Panc1 (cell line): ENCODE results near the gene ITGAX. TPM values are rescaled to one million over a fixed set of nuclear protein-coding genes. Genes with fewer than 3 reads are reported as not detected.

Source experiments
- ATAC-seq: fragments of 200-7000 bp; cut with Tn5 transposase; 2 replicates; pipeline ENCODE4 v1.9.1; 2020; ENCODE audit warnings: mild to moderate bottlenecking, moderate library complexity
- BruUV-seq: library from RNA; stranded (reverse); fragments of 400-500 nt; replicated peaks from 2 replicates; lab custom pipeline; 2021; lab: Mats Ljungman, UMichigan
- CTCF ChIA-PET: fragments of 300-600 bp; sonication (Branson Sonifier 250); formaldehyde crosslinking; loops from one replicate; lab custom pipeline; 2022; ENCODE audit warnings: antibody characterized with exemption; lab: Charles Lee
- POLR2A ChIA-PET: fragments of 300-600 bp; sonication (Branson Sonifier 250); formaldehyde crosslinking; loops from one replicate; lab custom pipeline; 2022; ENCODE audit warnings: antibody characterized with exemption; lab: Charles Lee
- DNase-seq: peaks from one replicate; pipeline ENCODE4 v3.0.0-alpha.2; 2010; ENCODE audit warnings: low read depth, low spot score
- H3K27ac ChIP-seq: 2 replicates; pipeline ENCODE4 v1.5.1; 2011; ENCODE audit warnings: mild to moderate bottlenecking, low read length, inconsistent platforms
- H3K27me3 ChIP-seq: fragments of 200-500 bp; sonication (Bioruptor generic); 2 replicates; pipeline ENCODE4 v1.6.0; 2014; ENCODE audit warnings: low read length, inconsistent platforms; ENCODE audit not compliant: control insufficient read depth, insufficient read depth
- H3K36me3 ChIP-seq: fragments of 200-500 bp; sonication (Bioruptor generic); 2 replicates; pipeline ENCODE4 v1.5.1; 2014; ENCODE audit warnings: inconsistent platforms, mild to moderate bottlenecking, low read length, moderate library complexity; ENCODE audit not compliant: control insufficient read depth, insufficient read depth
- H3K4me1 ChIP-seq: 2 replicates; pipeline ENCODE4 v1.5.1; 2011; ENCODE audit warnings: inconsistent platforms, mild to moderate bottlenecking, low read length, moderate library complexity; ENCODE audit not compliant: control insufficient read depth, insufficient read depth
- H3K4me3 ChIP-seq, 2 experiments: 2 replicates each; pipeline ENCODE4 v1.5.1; 2011 to 2012; ENCODE audit warnings: low read depth in 2 of 2, low read length in 2 of 2, mild to moderate bottlenecking in 2 of 2, inconsistent platforms in 1 of 2, moderate library complexity in 1 of 2
- H3K9me3 ChIP-seq: fragments of 200-500 bp; sonication (Bioruptor generic); 2 replicates; pipeline ENCODE4 v1.5.1; 2014; ENCODE audit warnings: low read depth, mild to moderate bottlenecking, inconsistent platforms, low read length, moderate library complexity; ENCODE audit not compliant: control insufficient read depth, insufficient read depth
- POLR2AphosphoS5 ChIP-seq: IDR thresholded peaks from 2 replicates; pipeline ENCODE4 v1.6.1; 2012; ENCODE audit warnings: mild to moderate bottlenecking, low read depth, low read length, moderate library complexity
- SIN3A ChIP-seq: IDR thresholded peaks from 2 replicates; pipeline ENCODE4 v1.6.1; 2012; ENCODE audit warnings: low read depth, mild to moderate bottlenecking, low read length, moderate library complexity, borderline replicate concordance; ENCODE audit not compliant: insufficient read depth
- TCF7L2 ChIP-seq: IDR thresholded peaks from 2 replicates; pipeline ENCODE4 v1.6.1; 2011; ENCODE audit warnings: mild to moderate bottlenecking, low read depth, low read length, inconsistent platforms
- in situ Hi-C: cut with HindIII; loops from 2 replicates; pipeline ENCODE4 v1.10.0; 2016; ENCODE audit warnings: low sequenced_read_pairs, low pct_unique_long_range_greater_than_20kb
- intact Hi-C: fragments of 100-400 bp; cut with micrococcal nuclease; formaldehyde crosslinking; loops from one replicate; pipeline ENCODE4 v1.10.0; 2022; ENCODE audit not compliant: unreplicated experiment
- total RNA-seq: library from RNA; stranded (reverse); gene quantifications from one replicate; pipeline ENCODE4 v1.2.1, GENCODE V29; 2021; ENCODE audit not compliant: unreplicated experiment
- TF ChIP-seq, protein P1 (sequence below), 2 experiments: IDR thresholded peaks; 2 replicates each; pipeline ENCODE4 v1.6.1; 2011 to 2012; ENCODE audit warnings: low read depth in 2 of 2, control low read depth in 1 of 2, low read length in 1 of 2, mild to moderate bottlenecking in 1 of 2, moderate library complexity in 1 of 2; ENCODE audit not compliant: insufficient read depth in 1 of 2
- TF ChIP-seq, protein P2 (sequence below): fragments of 450-650 bp; IDR thresholded peaks from 2 replicates; pipeline ENCODE4 v1.5.1; 2017; ENCODE audit warnings: mild to moderate bottlenecking

ITGAX gene
- total RNA-seq, 1 experiment from 2014 or later: 0.49 TPM

DNA sequence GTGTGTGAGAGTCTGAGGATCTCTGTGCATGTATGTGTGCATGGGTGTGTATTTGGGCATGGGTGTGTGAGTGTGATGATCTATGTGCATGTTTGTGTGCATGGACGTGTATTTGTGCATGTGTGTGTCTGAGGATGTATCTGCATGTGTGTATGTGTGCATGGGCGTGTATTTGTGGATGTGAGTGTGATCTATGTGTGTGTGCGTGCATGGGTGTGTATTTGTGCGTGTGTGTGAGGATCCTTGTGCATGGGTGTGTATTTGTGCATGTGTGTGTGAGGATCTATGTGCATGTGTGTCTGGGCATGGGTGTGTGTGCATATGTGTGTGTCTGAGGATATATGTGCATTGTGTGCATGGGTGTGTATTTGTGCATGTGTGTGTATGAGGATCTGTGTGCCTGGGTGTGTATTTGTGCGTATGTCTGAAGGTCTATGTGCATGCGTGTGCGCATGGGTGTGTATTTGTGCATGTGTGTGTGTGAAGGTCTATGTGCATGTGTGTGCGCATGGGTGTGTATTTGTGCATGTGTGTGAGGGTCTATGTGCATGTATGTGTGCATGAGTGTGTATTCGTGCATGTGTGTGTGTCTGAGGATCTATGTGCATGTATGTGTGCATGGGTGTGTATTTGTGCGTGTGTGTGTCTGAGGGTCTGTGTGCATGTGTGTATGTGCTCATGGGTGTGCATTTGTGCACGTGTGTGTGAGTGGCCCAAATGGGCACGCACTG lies 26.5 kb upstream of the ITGAX start:
- Histone ChIP-seq H3K27ac (no peak overlapping the region), H3K4me1 (no peaks in the 10 kb centered on the region; the same call in 1 of the 2 replicates), H3K9me3 (no peaks in the 10 kb centered on the region), H3K4me3 (no peak overlapping the region), H3K36me3 (no peaks in the 10 kb centered on the region), H3K27me3 (peaks cover 7% of the 10 kb centered on the region; the same call in 1 of the 2 replicates)
- no TSS peak for BruUV-seq
- TF ChIP-seq SIN3A (no peak), TCF7L2 (no peak), POLR2AphosphoS5 (no peak)
- TF ChIP-seq, protein P1, sequence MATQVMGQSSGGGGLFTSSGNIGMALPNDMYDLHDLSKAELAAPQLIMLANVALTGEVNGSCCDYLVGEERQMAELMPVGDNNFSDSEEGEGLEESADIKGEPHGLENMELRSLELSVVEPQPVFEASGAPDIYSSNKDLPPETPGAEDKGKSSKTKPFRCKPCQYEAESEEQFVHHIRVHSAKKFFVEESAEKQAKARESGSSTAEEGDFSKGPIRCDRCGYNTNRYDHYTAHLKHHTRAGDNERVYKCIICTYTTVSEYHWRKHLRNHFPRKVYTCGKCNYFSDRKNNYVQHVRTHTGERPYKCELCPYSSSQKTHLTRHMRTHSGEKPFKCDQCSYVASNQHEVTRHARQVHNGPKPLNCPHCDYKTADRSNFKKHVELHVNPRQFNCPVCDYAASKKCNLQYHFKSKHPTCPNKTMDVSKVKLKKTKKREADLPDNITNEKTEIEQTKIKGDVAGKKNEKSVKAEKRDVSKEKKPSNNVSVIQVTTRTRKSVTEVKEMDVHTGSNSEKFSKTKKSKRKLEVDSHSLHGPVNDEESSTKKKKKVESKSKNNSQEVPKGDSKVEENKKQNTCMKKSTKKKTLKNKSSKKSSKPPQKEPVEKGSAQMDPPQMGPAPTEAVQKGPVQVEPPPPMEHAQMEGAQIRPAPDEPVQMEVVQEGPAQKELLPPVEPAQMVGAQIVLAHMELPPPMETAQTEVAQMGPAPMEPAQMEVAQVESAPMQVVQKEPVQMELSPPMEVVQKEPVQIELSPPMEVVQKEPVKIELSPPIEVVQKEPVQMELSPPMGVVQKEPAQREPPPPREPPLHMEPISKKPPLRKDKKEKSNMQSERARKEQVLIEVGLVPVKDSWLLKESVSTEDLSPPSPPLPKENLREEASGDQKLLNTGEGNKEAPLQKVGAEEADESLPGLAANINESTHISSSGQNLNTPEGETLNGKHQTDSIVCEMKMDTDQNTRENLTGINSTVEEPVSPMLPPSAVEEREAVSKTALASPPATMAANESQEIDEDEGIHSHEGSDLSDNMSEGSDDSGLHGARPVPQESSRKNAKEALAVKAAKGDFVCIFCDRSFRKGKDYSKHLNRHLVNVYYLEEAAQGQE (IDR thresholded peaks at IDR 0.05; ENCODE audit: insufficient read depth in 1 of 2, low read depth in 2 of 2, low read length in 1 of 2): no peak
- TF ChIP-seq, protein P2, sequence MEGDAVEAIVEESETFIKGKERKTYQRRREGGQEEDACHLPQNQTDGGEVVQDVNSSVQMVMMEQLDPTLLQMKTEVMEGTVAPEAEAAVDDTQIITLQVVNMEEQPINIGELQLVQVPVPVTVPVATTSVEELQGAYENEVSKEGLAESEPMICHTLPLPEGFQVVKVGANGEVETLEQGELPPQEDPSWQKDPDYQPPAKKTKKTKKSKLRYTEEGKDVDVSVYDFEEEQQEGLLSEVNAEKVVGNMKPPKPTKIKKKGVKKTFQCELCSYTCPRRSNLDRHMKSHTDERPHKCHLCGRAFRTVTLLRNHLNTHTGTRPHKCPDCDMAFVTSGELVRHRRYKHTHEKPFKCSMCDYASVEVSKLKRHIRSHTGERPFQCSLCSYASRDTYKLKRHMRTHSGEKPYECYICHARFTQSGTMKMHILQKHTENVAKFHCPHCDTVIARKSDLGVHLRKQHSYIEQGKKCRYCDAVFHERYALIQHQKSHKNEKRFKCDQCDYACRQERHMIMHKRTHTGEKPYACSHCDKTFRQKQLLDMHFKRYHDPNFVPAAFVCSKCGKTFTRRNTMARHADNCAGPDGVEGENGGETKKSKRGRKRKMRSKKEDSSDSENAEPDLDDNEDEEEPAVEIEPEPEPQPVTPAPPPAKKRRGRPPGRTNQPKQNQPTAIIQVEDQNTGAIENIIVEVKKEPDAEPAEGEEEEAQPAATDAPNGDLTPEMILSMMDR: no peak
- no peak for DNase-seq
- intact Hi-C loops: no loop called here
- POLR2A ChIA-PET: no interaction called here
- in situ Hi-C loops: no loop called here
- CTCF ChIA-PET: no interaction called here
- ATAC-seq: no peak

DNA sequence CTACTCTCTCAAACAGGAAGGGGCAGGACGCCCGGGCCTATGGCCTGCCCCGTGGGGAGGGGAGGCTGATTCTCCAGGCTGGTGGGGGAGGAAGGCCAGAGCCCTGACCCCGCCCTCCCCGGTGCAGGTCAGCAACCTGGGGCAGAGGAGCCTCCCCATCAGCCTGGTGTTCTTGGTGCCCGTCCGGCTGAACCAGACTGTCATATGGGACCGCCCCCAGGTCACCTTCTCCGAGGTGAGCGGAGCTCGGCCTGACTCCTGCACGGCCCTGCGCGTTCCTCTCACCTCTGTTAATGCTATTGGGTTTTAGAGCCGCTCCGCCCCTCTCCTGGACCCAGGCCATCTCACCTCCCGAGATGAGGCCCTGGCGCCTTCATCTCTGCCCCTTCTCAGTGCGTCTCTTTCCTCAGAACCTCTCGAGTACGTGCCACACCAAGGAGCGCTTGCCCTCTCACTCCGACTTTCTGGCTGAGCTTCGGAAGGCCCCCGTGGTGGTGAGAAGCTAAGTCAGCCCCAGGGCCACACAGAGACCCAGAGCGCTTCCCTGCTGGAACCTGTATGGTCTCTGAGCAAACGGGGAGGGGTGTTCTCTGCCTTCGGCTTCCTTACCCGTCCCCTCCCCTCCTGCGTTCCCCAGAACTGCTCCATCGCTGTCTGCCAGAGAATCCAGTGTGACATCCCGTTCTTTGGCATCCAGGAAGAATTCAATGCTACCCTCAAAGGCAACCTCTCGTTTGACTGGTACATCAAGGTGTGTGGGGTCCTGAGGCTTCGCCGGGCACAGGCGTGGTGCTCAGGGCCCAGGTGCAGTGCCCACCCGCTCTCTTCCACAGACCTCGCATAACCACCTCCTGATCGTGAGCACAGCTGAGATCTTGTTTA lies 25.1 kb upstream of the ITGAX start:
- intact Hi-C loops: loop anchor here (5.0 to 10.0 kb wide), 2 partner anchors 115 to 128 kb away; partner anchors contain the start of genes PYCARD and ZNF843
- Histone ChIP-seq H3K4me1 (no peaks in the 10 kb centered on the region; the same call in 1 of the 2 replicates), H3K27ac (no peak overlapping the region), H3K27me3 (peaks cover 7% of the 10 kb centered on the region; the same call in 1 of the 2 replicates), H3K36me3 (no peaks in the 10 kb centered on the region), H3K4me3 (no peak overlapping the region), H3K9me3 (no peaks in the 10 kb centered on the region)
- CTCF ChIA-PET: no interaction called here
- in situ Hi-C loops: no loop called here
- no TSS peak for BruUV-seq
- TF ChIP-seq, protein P1 (IDR thresholded peaks at IDR 0.05; ENCODE audit: insufficient read depth in 1 of 2, low read depth in 2 of 2, low read length in 1 of 2): no peak
- TF ChIP-seq SIN3A: no peak
- TF ChIP-seq POLR2AphosphoS5: no peak
- TF ChIP-seq, protein P2: no peak
- no peak for TF ChIP-seq TCF7L2
- ATAC-seq: no peak
- POLR2A ChIA-PET: no interaction called here
- no peak for DNase-seq
